Osteocyte (in vitro differentiated cells): ENCODE results near the gene HMX3. TPM values are rescaled to one million over a fixed set of nuclear protein-coding genes. Genes with fewer than 3 reads are reported as not detected.
"Not testable (repeated sequence)": the region's sequence is repeated elsewhere in the genome, so short reads cannot be mapped to it uniquely, and the experiment has no call there.

ENCODE experiments used
- DNase-seq: peaks from one replicate; pipeline ENCODE4 v3.0.0; 2021; ENCODE audit warnings: mixed read lengths; ENCODE audit not compliant: unreplicated experiment; ENCODE audit errors: extremely low spot score
- H3K27ac Mint-ChIP-seq: one replicate; pipeline ENCODE4 v1.8.0; 2021; ENCODE audit warnings: mild to moderate bottlenecking, mixed read lengths; ENCODE audit not compliant: unreplicated experiment
- H3K27me3 Mint-ChIP-seq: one replicate; pipeline ENCODE4 v1.8.0; 2021; ENCODE audit warnings: mixed read lengths; ENCODE audit not compliant: unreplicated experiment
- H3K36me3 Mint-ChIP-seq: one replicate; pipeline ENCODE4 v1.8.0; 2021; ENCODE audit warnings: mixed read lengths; ENCODE audit not compliant: unreplicated experiment
- H3K4me1 Mint-ChIP-seq: one replicate; pipeline ENCODE4 v1.8.0; 2021; ENCODE audit warnings: mixed read lengths; ENCODE audit not compliant: unreplicated experiment
- H3K4me3 Mint-ChIP-seq: one replicate; pipeline ENCODE4 v1.8.0; 2021; ENCODE audit warnings: mild to moderate bottlenecking, moderate library complexity, mixed read lengths; ENCODE audit not compliant: unreplicated experiment
- H3K9me3 Mint-ChIP-seq: one replicate; pipeline ENCODE4 v1.8.0; 2021; ENCODE audit warnings: mixed read lengths; ENCODE audit not compliant: unreplicated experiment
- CTCF ChIP-seq: fragments of 200-600 bp; sonication (generic); IDR thresholded peaks from 2 replicates; pipeline ENCODE4 v1.5.0; 2021; ENCODE audit warnings: antibody characterized with exemption, mild to moderate bottlenecking, moderate library complexity
- total RNA-seq: library from RNA; stranded (reverse); gene quantifications from 2 replicates; pipeline ENCODE4 v1.2.1, GENCODE V29; 2021

The HMX3 gene
- total RNA-seq, 1 donor from 2014 or later: not detected

- no peak for TF ChIP-seq CTCF
- DNase-seq: no peak
- Mint-ChIP-seq H3K27me3 (no peaks in the 10 kb centered on the region), H3K27ac (no peak overlapping the region), H3K4me3 (no peak overlapping the region), H3K9me3 (no peaks in the 10 kb centered on the region), H3K36me3 (peaks cover 55% of the 10 kb centered on the region), H3K4me1 (peaks cover 29% of the 10 kb centered on the region)
Observed at GRCh38 chr10:123160311-123160980, 24.7 kb downstream of the HMX3 start.

GRCh38 chr10:123164319-123164718 lies 28.5 kb downstream of the HMX3 start:
- no peak for DNase-seq
- Mint-ChIP-seq H3K27me3 (no peaks in the 10 kb centered on the region), H3K36me3 (peaks cover 45% of the 10 kb centered on the region), H3K4me3 (no peak overlapping the region), H3K4me1 (no peaks in the 10 kb centered on the region), H3K27ac (no peak overlapping the region), H3K9me3 (no peaks in the 10 kb centered on the region)
- no peak for TF ChIP-seq CTCF

GRCh38 chr10:123165445-123166072 lies 29.8 kb downstream of the HMX3 start:
- H3K9me3 Mint-ChIP-seq: no peaks in the 10 kb centered on the region
- no peak overlapping the region for H3K4me3 Mint-ChIP-seq
- H3K36me3 Mint-ChIP-seq: peaks cover 44% of the 10 kb centered on the region
- TF ChIP-seq CTCF: no peak
- no peak for DNase-seq
- H3K4me1 Mint-ChIP-seq: no peaks in the 10 kb centered on the region
- H3K27ac Mint-ChIP-seq: no peak overlapping the region
- H3K27me3 Mint-ChIP-seq: no peaks in the 10 kb centered on the region

- Mint-ChIP-seq H3K27ac (no peak overlapping the region), H3K4me3 (no peak overlapping the region), H3K36me3 (peaks cover 38% of the 10 kb centered on the region), H3K9me3 (no peaks in the 10 kb centered on the region), H3K4me1 (no peaks in the 10 kb centered on the region), H3K27me3 (no peaks in the 10 kb centered on the region)
- no peak for TF ChIP-seq CTCF
- no peak for DNase-seq
Observed at GRCh38 chr10:123166618-123167017, 30.8 kb downstream of the HMX3 start.

- Mint-ChIP-seq H3K27ac (no peak overlapping the region), H3K36me3 (peaks cover 32% of the 10 kb centered on the region), H3K9me3 (no peaks in the 10 kb centered on the region), H3K4me3 (no peak overlapping the region), H3K27me3 (no peaks in the 10 kb centered on the region), H3K4me1 (no peaks in the 10 kb centered on the region)
- DNase-seq: no peak
- TF ChIP-seq CTCF: no peak
Observed at GRCh38 chr10:123170961-123171360, 35.2 kb downstream of the HMX3 start.

- H3K4me1 Mint-ChIP-seq, H3K9me3 Mint-ChIP-seq, H3K4me3 Mint-ChIP-seq, H3K27me3 Mint-ChIP-seq, H3K27ac Mint-ChIP-seq, DNase-seq: not testable (repeated sequence)
- H3K36me3 Mint-ChIP-seq: peaks cover 32% of the 10 kb centered on the region
Observed at GRCh38 chr10:123171616-123172015, 35.8 kb downstream of the HMX3 start.
